Ovary (tissue), 3 donors: ENCODE data around the gene TMEM62.

Experiments used
- CTCF ChIP-seq, 3 donors: fragments of 450-650 bp in 2 of 3; fragments of 200-600 bp in 1 of 3; IDR thresholded peaks; one replicate each; pipeline versions ENCODE4 v1.5.1 to v1.8.0; 2016 to 2022; ENCODE audit warnings: antibody characterized with exemption in 3 of 3, mild to moderate bottlenecking in 1 of 3
- EP300 ChIP-seq: sonication (generic); formaldehyde crosslinking; IDR thresholded peaks from one replicate; pipeline ENCODE4 v1.6.1; 2017; ENCODE audit warnings: antibody characterized with exemption
- POLR2A ChIP-seq: fragments of 450-650 bp; IDR thresholded peaks from one replicate; pipeline ENCODE4 v1.6.1; 2017; ENCODE audit warnings: antibody characterized with exemption, mild to moderate bottlenecking, moderate library complexity
- donor health status: DM: no; HTN: no; CAD: no.

GRCh38 chr15:43226436-43227305 is 93.3 kb downstream of the TMEM62 start:
- TF ChIP-seq CTCF (IDR thresholded peaks at IDR 0.05) (no peak), EP300 (no peak), POLR2A (no peak)
